Endothelial cell of umbilical vein (primary cell): ENCODE data around the gene LAMB2. TPM values are rescaled to one million over a fixed set of nuclear protein-coding genes. Genes with fewer than 3 reads are reported as not detected.

Source experiments
- BruUV-seq: library from RNA; stranded (reverse); fragments of 400-500 nt; replicated peaks from 2 replicates; lab custom pipeline; 2021; lab: Mats Ljungman, UMichigan
- CTCF ChIA-PET: fragments of 300-600, 350-600 bp; sonication (Branson Sonifier 250); formaldehyde crosslinking; loops from one replicate; lab custom pipeline; 2021; ENCODE audit warnings: antibody characterized with exemption, inconsistent platforms; lab: Charles Lee
- POLR2A ChIA-PET: fragments of 300-600, 350-600 bp; sonication (Branson Sonifier 250); formaldehyde crosslinking; loops from one replicate; lab custom pipeline; 2021; ENCODE audit warnings: antibody characterized with exemption, inconsistent platforms; lab: Charles Lee
- DNase-seq: peaks from one replicate; pipeline ENCODE4 v3.0.0-alpha.2; 2011; ENCODE audit warnings: low read depth, low spot score
- FAIRE-seq: peaks from 2 replicates; lab custom pipeline; 2011; peaks lifted over from hg19 to GRCh38; lab: Jason Lieb, UNC
- H2AFZ ChIP-seq: 2 replicates; pipeline ENCODE4 v1.6.0; 2012; ENCODE audit warnings: low read depth, low read length, control low read depth, inconsistent platforms
- H3K27ac ChIP-seq: 2 replicates; pipeline ENCODE4 v1.5.1; 2011; ENCODE audit warnings: low read depth, mild to moderate bottlenecking, control low read depth, low read length, moderate library complexity; ENCODE audit not compliant: insufficient read depth
- H3K27me3 ChIP-seq, 2 experiments: 2 replicates each; pipeline versions ENCODE4 v1.6.0 to v1.6.1; 2011; ENCODE audit warnings: low read length in 2 of 2, mixed read lengths in 1 of 2; ENCODE audit not compliant: control insufficient read depth in 2 of 2, insufficient read depth in 2 of 2
- H3K36me3 ChIP-seq, 2 experiments: 2 replicates in 1 of 2; 3 replicates in 1 of 2; pipeline ENCODE4 v1.5.1; 2011; ENCODE audit warnings: low read length in 2 of 2, mild to moderate bottlenecking in 1 of 2, moderate library complexity in 1 of 2; ENCODE audit not compliant: control insufficient read depth in 2 of 2, insufficient read depth in 2 of 2; ENCODE audit errors: extremely low read depth in 1 of 2
- H3K4me1 ChIP-seq: 3 replicates; pipeline ENCODE4 v1.5.1; 2011; ENCODE audit warnings: mild to moderate bottlenecking, low read length; ENCODE audit not compliant: control insufficient read depth, insufficient read depth; ENCODE audit errors: extremely low read depth
- H3K4me2 ChIP-seq: 2 replicates; pipeline ENCODE4 v1.6.1; 2011; ENCODE audit warnings: low read length, control low read depth, mixed read lengths; ENCODE audit not compliant: insufficient read depth
- H3K4me3 ChIP-seq, 3 experiments: fragments of 200-600 bp in 1 of 3; sonication (generic), shearing (Covaris generic) in 1 of 3; replicated peaks in 1 of 3; 2 replicates each; pipeline ENCODE4 v1.5.1; 2011 to 2016; ENCODE audit warnings: control low read depth in 3 of 3, low read length in 3 of 3, mild to moderate bottlenecking in 2 of 3, inconsistent platforms in 1 of 3, low read depth in 1 of 3, moderate library complexity in 1 of 3; ENCODE audit not compliant: insufficient read depth in 1 of 3
- H3K79me2 ChIP-seq: 2 replicates; pipeline ENCODE4 v1.6.0; 2012; ENCODE audit warnings: low read length, inconsistent platforms; ENCODE audit not compliant: control insufficient read depth, insufficient read depth
- H3K9ac ChIP-seq: replicated peaks from 2 replicates; pipeline ENCODE3; 2011; ENCODE audit warnings: low read length, control low read depth; ENCODE audit not compliant: insufficient read depth; ENCODE audit errors: extremely low read depth
- H3K9me1 ChIP-seq: replicated peaks from 3 replicates; pipeline ENCODE4 v1.6.0; 2011; ENCODE audit warnings: mild to moderate bottlenecking, low read length; ENCODE audit not compliant: control insufficient read depth, insufficient read depth; ENCODE audit errors: extremely low read depth
- H3K9me3 ChIP-seq: replicated peaks from 2 replicates; pipeline ENCODE4 v1.5.1; 2012; ENCODE audit warnings: low read length, inconsistent platforms; ENCODE audit not compliant: control insufficient read depth, insufficient read depth
- H4K20me1 ChIP-seq: replicated peaks from 2 replicates; pipeline ENCODE3; 2011; ENCODE audit warnings: mild to moderate bottlenecking, low read length; ENCODE audit not compliant: control insufficient read depth, insufficient read depth; ENCODE audit errors: extremely low read depth
- CTCF ChIP-seq, 2 donors: IDR thresholded peaks; 1 replicate in 1 of 2; 2 replicates in 1 of 2; pipeline ENCODE4 v1.5.1; 2011; ENCODE audit warnings: low read length in 2 of 2, mild to moderate bottlenecking in 2 of 2, moderate library complexity in 2 of 2, control low read depth in 1 of 2, inconsistent platforms in 1 of 2, low read depth in 1 of 2; ENCODE audit not compliant: insufficient read depth in 1 of 2; ENCODE audit errors: extremely low read depth in 1 of 2
- GATA2 ChIP-seq: IDR thresholded peaks from 2 replicates; pipeline ENCODE4 v1.7.0; 2011; ENCODE audit warnings: low read depth, mild to moderate bottlenecking, moderate library complexity, mixed read lengths, low read length; ENCODE audit not compliant: insufficient read length, insufficient read depth
- JUN ChIP-seq: IDR thresholded peaks from 2 replicates; pipeline ENCODE4 v1.6.1; 2011; ENCODE audit warnings: borderline replicate concordance, low read depth; ENCODE audit not compliant: insufficient read length, insufficient read depth
- MYC ChIP-seq: IDR thresholded peaks from one replicate; pipeline ENCODE4 v1.6.1; 2011; ENCODE audit warnings: mild to moderate bottlenecking, low read depth, low read length
- POLR2A ChIP-seq: IDR thresholded peaks from 2 replicates; pipeline ENCODE4 v1.6.1; 2012; ENCODE audit warnings: low read depth, mild to moderate bottlenecking, control low read depth, low read length
- dilution Hi-C: fragments of 300-500 bp; cut with MboI; formaldehyde crosslinking; loops from one replicate; pipeline ENCODE4 v1.15.0; 2019; ENCODE audit warnings: low sequenced_read_pairs; ENCODE audit not compliant: extremely low pct_ligation_motif_present
- intact Hi-C: fragments of 100-400 bp; cut with micrococcal nuclease; formaldehyde crosslinking; loops from one replicate; pipeline ENCODE4 v1.10.0; 2022
- polyA plus RNA-seq, 4 experiments: library from polyadenylated mRNA; depleted of rRNA in 3 of 4; stranded (reverse) in 3 of 4; unstranded in 1 of 4; fragments of >200 nt; gene quantifications; 2 replicates each; pipeline versions ENCODE4 v1.2.1 to v1.2.3, GENCODE V29; 2011 to 2012; ENCODE audit warnings: missing spikeins in 1 of 4
- total RNA-seq: library from RNA; stranded (reverse); gene quantifications from 2 replicates; pipeline ENCODE4 v1.2.3, GENCODE V29; 2021

Gene LAMB2
- total and polyA plus RNA-seq, 2 donors (not counting 3 experiments of a cell fraction or from before 2014, with no cell fraction given): 423 to 764 TPM

- BruUV-seq: no TSS peak
- Histone ChIP-seq H3K27me3 (no peaks in the 10 kb centered on the region), H3K27ac (peak within 1 kb of the TSS; percentile 24), H4K20me1 (no peaks in the 10 kb centered on the region), H3K4me1 (peaks cover 25% of the 10 kb centered on the region), H3K9me3 (no peaks in the 10 kb centered on the region), H3K9ac (peak within 1 kb of the TSS; percentile 80), H3K9me1 (no peaks in the 10 kb centered on the region), H3K36me3 (peaks cover 0 to 18% of the 10 kb centered on the region in 2 experiments), H2AFZ (peak within 1 kb of the TSS; percentile 99), H3K4me3 (peak within 1 kb of the TSS; percentile 44 to 94 (median 71)), H3K4me2 (peak within 1 kb of the TSS; percentile 67), H3K79me2 (peaks cover 5% of the 10 kb centered on the region)
- peak; percentile 12 for TF ChIP-seq MYC
- no peak for TF ChIP-seq JUN
- TF ChIP-seq GATA2: no peak
- peak; percentile 93 to 99 for TF ChIP-seq CTCF (IDR thresholded peaks at IDR 0.05; ENCODE audit: extremely low read depth in 1 of 2, insufficient read depth in 1 of 2, low read depth in 1 of 2, low read length in 2 of 2)
- peak; percentile 69 for TF ChIP-seq POLR2A
- CTCF ChIA-PET: interaction anchor here (0.6 to 8.5 kb wide), 47 partner anchors 9 to 299 kb away, joined by 3 to 87 read pairs (median 5); partner anchors contain the start of genes C3orf62, DAG1, LAMB2 and QRICH1
- intact Hi-C loops (loop anchor here (1.0 to 2.0 kb wide), 7 partner anchors 38 to 278 kb away; partner anchors contain the start of genes C3orf62, LAMB2, QRICH1 and USP4), dilution Hi-C loops (no loop called here)
- POLR2A ChIA-PET: no interaction called here
- peak; percentile 80 for FAIRE-seq
- peak; percentile 95 for DNase-seq
Observed at GRCh38 chr3:49171119-49171774, 38.4 kb upstream of the LAMB2 start, which contains the start of gene KLHDC8B. Gene KLHDC8B (plus strand): TSS chr3:49171598. CDS start chr3:49172770, 1,172 bp downstream.
